Measurements from ENCODE around the gene NGB. TPM values are rescaled to one million over a fixed set of nuclear protein-coding genes. Genes with fewer than 3 reads are reported as not detected.
"Not testable (repeated sequence)": the region's sequence is repeated elsewhere in the genome, so short reads cannot be mapped to it uniquely, and the experiment has no call there.

Gene NGB
- total RNA-seq: not detected in 2 replicates

GRCh38 chr14:77271113-77271710 is at the start of gene NGB:
TSS of gene NGB (minus strand) at chr14:77271206. CDS start at chr14:77270937, 269 bp downstream.
- DNase-seq (ENCODE audit: extremely low read depth, low read depth, low spot score): no peak

GRCh38 chr14:77320238-77320935 is 49.4 kb upstream of the NGB start, which contains the start of gene POMT2:
TSS of gene POMT2 (minus strand) at chr14:77320883. CDS start at chr14:77320681, 202 bp downstream.
- DNase-seq (ENCODE audit: extremely low read depth, low read depth, low spot score): no peak

GRCh38 chr14:77319422-77319821 is 48.4 kb upstream of the NGB start:
- no peak for DNase-seq (ENCODE audit: extremely low read depth, low read depth, low spot score)

- not testable (repeated sequence) for DNase-seq (ENCODE audit: extremely low read depth, low read depth, low spot score)
These were observed 47.8 kb upstream of the NGB start for GRCh38 chr14:77318756-77319155.

- DNase-seq (ENCODE audit: extremely low read depth, low read depth, low spot score): no peak
These were observed 47.1 kb upstream of the NGB start for GRCh38 chr14:77318006-77318553.

GRCh38 chr14:77316872-77317301 is 45.9 kb upstream of the NGB start:
- DNase-seq (ENCODE audit: extremely low read depth, low read depth, low spot score): no peak

- no peak for DNase-seq (ENCODE audit: extremely low read depth, low read depth, low spot score)
These were observed 45.1 kb upstream of the NGB start for GRCh38 chr14:77316195-77316505.

- DNase-seq (ENCODE audit: extremely low read depth, low read depth, low spot score): no peak
These were observed 43.8 kb upstream of the NGB start for GRCh38 chr14:77314539-77315457.

- DNase-seq (ENCODE audit: extremely low read depth, low read depth, low spot score): no peak
These were observed 43.0 kb upstream of the NGB start for GRCh38 chr14:77314043-77314442.

- DNase-seq (ENCODE audit: extremely low read depth, low read depth, low spot score): no peak
These were observed 42.4 kb upstream of the NGB start for GRCh38 chr14:77313371-77313770.

- DNase-seq (ENCODE audit: extremely low read depth, low read depth, low spot score): no peak
These were observed 40.2 kb upstream of the NGB start for GRCh38 chr14:77311217-77311616.

GRCh38 chr14:77310026-77310425 is 39.0 kb upstream of the NGB start:
- DNase-seq (ENCODE audit: extremely low read depth, low read depth, low spot score): no peak

- no peak for DNase-seq (ENCODE audit: extremely low read depth, low read depth, low spot score)
These were observed 38.1 kb upstream of the NGB start for GRCh38 chr14:77309131-77309530.

GRCh38 chr14:77306851-77307496 is 36.0 kb upstream of the NGB start:
- no peak for DNase-seq (ENCODE audit: extremely low read depth, low read depth, low spot score)

GRCh38 chr14:77306416-77306815 is 35.4 kb upstream of the NGB start:
- no peak for DNase-seq (ENCODE audit: extremely low read depth, low read depth, low spot score)

- DNase-seq (ENCODE audit: extremely low read depth, low read depth, low spot score): no peak
These were observed 34.7 kb upstream of the NGB start for GRCh38 chr14:77305696-77306095.

GRCh38 chr14:77303417-77304156 is 32.6 kb upstream of the NGB start:
- peak; percentile 82 for DNase-seq (ENCODE audit: extremely low read depth, low read depth, low spot score)

- no peak for DNase-seq (ENCODE audit: extremely low read depth, low read depth, low spot score)
These were observed 31.9 kb upstream of the NGB start for GRCh38 chr14:77302926-77303325.

- DNase-seq (ENCODE audit: extremely low read depth, low read depth, low spot score): peak; percentile 60
These were observed 30.1 kb upstream of the NGB start for GRCh38 chr14:77301103-77301502.

- no peak for DNase-seq (ENCODE audit: extremely low read depth, low read depth, low spot score)
These were observed 28.8 kb upstream of the NGB start for GRCh38 chr14:77299771-77300170.
